ENCODE measurements around the gene DEPP1. TPM values are rescaled to one million over a fixed set of nuclear protein-coding genes. Genes with fewer than 3 reads are reported as not detected.

DEPP1 gene
- polyA plus RNA-seq, 3 donors = 190 to 1,305 (median 268) TPM

DNA sequence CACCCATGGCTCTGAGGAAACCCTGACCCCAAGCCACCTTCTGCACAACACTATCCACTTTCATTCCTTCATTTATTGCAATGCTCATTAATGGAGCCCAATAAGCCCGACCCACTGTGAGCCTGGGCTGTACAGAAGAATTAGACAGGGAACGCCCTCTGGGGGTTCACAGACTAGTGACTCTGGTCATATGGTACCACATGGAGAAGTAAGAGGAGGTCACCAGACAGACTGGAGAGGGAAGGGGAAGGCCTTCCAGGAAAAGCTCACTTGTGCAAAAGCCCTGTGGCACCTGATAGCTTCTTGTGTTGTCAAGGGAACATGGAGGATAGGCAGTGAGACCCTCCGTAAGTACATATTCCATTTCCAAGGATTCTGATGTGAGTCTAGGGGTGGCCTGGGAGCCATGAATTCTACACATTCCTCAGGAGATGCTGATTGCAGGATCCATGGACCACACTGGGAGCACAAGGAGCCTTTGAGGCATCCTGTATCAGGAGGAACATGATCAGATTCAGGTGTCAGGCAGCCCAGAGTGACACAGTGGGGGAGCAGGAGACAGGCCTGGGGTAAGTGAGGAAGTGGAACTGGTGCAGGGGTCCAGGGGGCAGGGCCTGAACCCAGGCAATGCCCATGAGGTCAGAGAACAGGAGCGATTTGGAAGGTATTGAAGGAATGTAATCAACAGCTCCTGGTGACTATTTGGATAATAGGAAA is 47.5 kb downstream of the DEPP1 start:
- H3K27ac ChIP-seq (ENCODE audit: low read depth, low read length) = no peak overlapping the region
- WGBS, 3 donors = 81 to 89% (median 82%) methylated on average over 4 of the region's 4 CpGs

DNA sequence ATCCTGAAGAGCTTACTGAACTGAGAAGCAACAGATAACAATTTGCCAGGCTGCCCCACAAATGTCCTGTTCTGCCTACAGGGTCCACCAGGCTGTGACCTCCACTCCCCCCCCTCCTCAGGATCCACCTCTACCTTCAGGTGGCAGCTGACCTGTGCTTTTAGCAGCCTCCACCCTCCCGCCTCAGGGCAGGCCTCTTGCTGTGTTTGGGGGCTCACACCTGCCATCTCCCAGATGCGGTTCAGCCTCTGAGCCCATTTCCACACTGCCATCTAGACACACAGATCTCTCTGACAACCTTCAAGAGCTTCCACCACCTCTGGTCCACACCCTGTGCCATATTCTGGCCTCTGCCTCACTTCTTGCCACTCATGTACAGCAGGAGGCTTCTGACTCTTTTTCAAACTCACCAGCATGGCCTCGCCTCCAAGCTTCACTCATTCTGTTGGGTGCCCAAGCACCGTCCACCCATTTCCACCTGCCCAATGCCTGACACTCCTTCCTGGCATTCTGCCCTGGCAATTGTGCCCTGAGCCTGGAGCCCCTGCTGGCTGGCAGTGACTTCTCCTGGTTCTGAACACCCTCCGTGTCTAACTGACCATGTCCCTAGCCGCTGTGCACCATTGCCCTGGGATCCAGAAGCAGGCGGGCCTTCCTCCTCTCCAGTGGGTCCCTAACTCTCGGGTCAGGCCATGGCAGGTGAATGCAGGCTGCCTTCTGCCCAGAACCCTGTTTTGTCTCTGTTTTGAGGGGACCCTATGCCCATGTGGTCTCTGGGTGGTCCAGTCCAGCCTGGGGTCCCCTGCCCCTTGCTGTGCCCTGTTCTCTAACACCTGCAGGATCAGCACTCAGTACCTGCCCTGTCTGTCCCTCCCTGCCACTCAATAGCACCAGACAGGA is 49.0 kb downstream of the DEPP1 start:
- no peak overlapping the region for H3K27ac ChIP-seq (ENCODE audit: low read depth, low read length)
- 80 to 85% (median 83%) methylated on average over 7 to 8 of the region's 8 CpGs for WGBS, 3 donors

DNA sequence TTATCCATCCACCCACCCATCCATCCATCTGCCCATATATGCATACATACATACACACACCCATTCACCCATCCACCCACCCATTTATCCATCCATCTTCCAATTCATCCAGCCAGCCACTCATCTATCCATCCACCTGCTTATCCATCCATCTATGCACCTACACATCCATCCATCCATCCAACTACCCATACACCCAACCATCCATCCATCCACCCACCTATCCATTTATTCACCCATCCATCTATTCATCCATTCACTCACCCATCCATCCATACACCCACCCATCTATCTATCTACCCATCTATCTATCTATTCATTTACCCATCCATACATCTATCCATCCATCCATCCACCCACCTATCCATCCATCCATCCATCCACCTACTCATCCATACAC is 50.1 kb downstream of the DEPP1 start:
- H3K27ac ChIP-seq (ENCODE audit: low read depth, low read length) = no peak overlapping the region

DNA sequence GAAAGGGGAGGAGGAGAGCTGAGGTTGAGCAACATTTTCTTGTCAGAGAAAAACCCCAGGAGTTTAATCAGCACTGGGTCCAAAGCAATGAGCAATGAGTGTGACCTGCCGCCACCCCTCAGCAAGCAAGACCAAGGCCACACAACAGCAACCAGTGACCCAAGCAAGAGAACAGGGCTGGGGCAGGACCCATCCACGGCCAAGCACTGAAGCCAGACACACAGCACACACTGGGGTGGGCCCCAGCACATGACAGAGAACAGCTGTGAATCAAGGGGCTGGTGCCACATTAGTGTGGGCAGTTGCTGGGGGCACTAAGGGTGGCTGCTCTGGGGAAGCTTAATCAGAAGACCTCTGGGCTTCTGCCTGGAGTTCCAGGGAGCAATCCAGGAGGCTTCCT is 51.3 kb downstream of the DEPP1 start:
- WGBS, 3 donors = 37 to 57% (median 43%) methylated on average over 2 of the region's 2 CpGs
- H3K27ac ChIP-seq (ENCODE audit: low read depth, low read length) = no peak overlapping the region

DNA sequence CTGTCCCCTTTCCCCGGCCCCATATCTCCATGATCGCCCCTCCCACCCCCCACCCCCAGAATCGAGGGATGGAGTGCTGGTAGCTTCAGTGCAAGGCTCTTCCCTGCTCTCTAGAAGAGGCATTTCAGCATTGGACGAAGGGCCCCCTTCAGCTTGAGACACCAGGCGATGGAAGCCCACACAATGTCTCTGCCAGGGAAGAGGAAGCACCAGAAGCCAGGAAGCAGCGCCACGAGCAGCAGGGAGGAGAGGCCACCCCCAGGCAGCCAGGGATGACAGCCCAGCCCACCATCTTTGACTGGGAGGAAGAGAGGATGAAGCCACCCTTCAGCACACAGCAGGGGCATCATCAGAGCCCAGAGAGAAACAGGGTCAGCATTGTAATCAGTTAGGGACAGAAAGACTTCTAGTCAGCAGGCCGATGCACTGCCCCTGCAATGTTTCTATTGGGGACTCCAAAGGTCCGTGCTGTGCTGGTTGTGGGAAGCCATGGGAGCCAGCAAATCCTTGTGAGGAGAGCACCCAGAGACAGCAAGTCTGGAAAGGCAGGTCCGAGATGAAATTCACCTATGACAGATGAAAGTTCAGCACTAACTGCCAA is 51.8 kb downstream of the DEPP1 start:
- no peak overlapping the region for H3K27ac ChIP-seq (ENCODE audit: low read depth, low read length)
- 50 to 62% (median 55%) methylated on average over 10 of the region's 10 CpGs for WGBS, 3 donors

Other genes starting within 250 kb of the DEPP1 start
- gene TMEM72, start 67.5 kb downstream of the DEPP1 start, polyA plus RNA-seq = 1 to 10 TPM in 1 of 3 donors, under 1 TPM in 1, not detected in 1; 0.03 to 2.5 TPM
- gene RASSF4, start 19.0 kb downstream of the DEPP1 start, polyA plus RNA-seq = 10 to 100 TPM; 32.7 to 74.0 (median 58.3) TPM
- 10 to 100 TPM; 16.0 to 34.4 (median 25.4) TPM for gene ZNF22, start 22.1 kb upstream of the DEPP1 start, polyA plus RNA-seq